NCI-H69 (cell line): ENCODE data around the gene RHOT2.

Source experiments
- DNase-seq: peaks from one replicate; lab custom pipeline; 2025; lab: John Stamatoyannopoulos, UW

The RHOT2 gene

GRCh38 chr16:667780-668518 lies at the start of gene RHOT2:
TSS of gene RHOT2 (plus strand) at chr16:668132. CDS start at chr16:668200, 68 bp downstream.
- peak; percentile 97 for DNase-seq

- no peak for DNase-seq
These were observed 48.3 kb upstream of the RHOT2 start for GRCh38 chr16:619476-620100.

- DNase-seq, result peak; percentile 31
These were observed 47.0 kb upstream of the RHOT2 start for GRCh38 chr16:620700-621525.

DNA sequence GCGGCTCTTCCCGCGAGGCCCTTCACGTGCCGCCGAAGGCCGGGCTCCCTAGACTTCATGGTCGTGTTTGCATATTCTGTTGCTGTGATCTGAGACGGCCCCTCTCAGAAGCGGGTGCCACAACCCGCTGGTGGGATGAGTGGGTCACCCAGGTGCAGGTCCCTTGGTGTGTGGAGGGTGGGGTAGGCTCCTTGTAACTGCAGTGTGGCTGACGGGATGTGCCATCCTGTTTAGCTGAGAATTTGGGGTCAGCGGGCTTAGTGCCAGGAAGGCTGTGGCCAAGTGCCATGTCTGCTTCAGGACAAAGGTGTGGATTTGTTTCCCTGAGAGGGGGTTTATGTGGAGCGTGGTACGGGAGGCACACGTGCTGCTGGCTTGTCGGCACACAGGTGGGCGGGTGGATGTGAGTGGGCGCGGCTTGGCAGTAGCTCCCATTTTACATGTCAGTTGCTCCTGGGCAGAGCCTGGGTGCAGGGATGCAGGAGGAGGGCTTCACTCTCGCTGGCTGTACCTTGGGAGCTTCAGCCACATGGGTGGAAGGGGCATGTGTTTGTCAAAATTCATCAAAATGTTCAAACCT lies 46.3 kb upstream of the RHOT2 start:
- peak; percentile 76 for DNase-seq

DNA sequence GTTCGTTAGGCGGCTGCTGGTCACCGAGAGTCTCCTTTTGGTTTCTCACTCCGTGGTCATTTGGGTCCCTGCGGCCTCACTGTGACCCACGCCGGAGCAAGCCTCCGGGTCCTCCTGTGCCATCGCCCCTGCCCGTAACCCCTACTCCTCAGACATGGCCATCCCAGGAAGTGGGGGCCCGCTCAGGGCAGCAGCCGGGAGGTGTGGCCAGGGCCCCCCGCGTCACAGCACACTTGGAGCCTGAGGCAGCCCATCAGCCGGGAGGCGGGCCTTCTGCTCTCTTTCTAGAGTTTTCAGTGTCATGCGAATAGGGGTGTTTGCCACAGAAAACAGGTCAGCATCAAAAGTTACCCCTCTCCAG lies 45.0 kb upstream of the RHOT2 start:
- DNase-seq, result no peak

GRCh38 chr16:624526-625070 lies 43.3 kb upstream of the RHOT2 start:
- no peak for DNase-seq

DNA sequence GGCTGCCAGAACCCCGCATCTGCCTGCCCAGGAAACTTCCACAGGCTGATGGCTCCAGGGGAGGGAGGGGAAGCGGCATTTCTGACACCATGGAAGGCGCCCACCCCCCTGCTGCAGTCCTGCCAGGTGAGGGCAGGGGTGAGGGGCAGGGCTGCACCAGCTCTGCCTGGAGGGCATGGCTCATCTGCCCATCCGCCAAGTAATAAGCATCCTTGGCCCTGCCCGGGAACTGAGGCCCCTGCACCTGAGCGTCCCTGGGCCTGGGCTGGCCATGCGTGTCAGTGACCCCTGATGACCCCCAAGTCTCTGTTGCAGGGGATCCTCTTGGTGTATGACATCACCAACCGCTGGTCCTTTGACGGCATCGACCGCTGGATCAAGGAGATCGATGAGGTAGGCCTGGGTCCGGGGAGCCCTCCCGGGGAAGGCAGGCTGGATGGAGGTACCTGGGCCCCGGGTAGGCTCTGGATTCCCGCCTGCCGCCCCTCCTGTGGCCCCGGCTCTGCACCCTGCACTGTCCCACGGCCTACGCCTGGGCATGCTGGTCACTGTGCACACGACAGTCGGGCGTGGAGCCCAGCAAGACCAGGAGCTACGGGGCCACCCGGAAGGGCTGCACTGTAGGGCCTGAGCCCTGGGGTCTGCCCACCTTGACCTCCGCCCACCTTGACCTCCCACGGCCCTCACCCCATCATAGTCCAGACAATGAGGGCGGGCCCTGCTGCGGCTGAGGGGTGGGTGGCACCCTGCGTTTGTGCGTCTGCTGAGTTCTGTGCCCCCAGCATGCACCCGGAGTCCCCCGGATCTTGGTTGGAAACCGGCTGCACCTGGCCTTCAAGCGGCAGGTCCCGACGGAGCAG lies 42.6 kb upstream of the RHOT2 start:
- no peak for DNase-seq

DNA sequence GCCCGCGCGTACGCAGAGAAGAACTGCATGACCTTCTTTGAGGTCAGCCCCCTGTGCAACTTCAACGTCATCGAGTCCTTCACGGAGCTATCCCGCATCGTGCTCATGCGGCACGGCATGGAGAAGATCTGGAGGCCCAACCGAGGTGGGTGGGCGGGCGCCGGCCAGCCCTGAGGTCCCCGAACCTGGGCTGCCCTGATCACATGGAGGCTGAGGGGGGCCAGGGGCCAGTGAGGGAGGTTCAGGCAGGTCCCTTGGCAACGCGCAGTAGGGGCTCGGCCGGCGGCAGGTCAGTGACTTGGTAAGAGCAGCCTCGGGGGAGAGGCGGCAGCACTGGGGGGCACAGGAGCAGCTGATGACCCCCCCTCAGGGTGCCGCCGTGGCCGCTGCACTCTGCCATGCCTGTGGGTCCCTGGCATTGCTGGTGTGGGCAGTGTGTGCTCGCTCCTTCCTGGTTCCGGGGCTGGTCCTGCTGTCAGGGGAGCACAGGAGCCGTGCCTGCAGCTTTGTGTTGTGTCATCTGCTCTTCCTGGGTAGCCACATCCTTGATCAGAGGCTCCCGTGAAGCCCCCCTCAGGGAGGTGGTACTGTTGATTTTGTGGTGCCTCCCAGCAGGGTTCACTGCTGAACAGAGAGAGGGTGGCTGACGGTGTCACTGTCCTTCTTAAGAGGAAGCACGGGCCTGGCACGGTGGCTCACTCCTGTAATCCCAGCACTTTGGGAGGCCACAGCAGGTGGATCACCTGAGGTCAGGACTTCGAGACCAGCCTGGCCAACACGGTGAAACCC lies 41.8 kb upstream of the RHOT2 start:
- DNase-seq, result no peak

GRCh38 chr16:626787-627453 lies 41.0 kb upstream of the RHOT2 start:
- DNase-seq, result no peak

GRCh38 chr16:627454-628239 lies 40.3 kb upstream of the RHOT2 start:
- peak; percentile 46 for DNase-seq

DNA sequence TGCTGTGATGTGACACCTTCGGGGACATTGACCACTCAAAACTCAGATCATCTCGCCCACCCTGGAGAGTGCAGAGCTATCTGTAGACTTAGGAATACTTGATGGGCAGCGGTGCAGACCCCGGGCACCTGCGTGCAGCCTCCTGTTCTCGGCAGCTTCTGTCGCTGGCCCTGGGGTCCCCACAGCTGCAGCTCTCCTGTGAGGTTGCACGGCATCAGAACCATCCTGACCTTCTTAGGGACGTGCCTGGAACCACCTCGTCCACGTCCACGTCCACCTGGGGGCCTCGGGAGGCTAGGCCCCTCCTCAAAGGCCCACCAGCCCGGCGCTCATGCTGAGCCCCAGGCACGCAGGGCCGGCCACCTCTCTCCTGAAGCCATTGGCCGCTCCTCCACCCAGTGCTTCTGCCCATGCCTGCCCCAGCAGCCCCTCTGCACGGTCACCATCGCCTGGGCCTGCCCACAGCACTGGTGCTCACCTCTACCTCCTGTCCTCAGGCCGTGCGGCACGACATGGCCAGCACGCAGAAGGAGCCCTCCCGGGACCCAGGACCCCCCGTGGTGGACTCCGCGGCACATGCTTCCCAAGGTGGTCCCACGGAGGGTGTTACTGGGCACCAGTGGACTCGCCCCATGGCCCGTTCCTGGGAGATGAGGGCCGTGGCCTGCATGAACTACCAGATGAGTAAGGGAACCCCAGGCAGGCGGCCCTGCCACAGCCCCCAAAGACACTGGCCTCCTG lies 39.4 kb upstream of the RHOT2 start:
- no peak for DNase-seq

GRCh38 chr16:629185-629832 lies 38.6 kb upstream of the RHOT2 start:
- DNase-seq, result no peak

- DNase-seq, result no peak
These were observed 38.1 kb upstream of the RHOT2 start for GRCh38 chr16:629833-630248.

GRCh38 chr16:630249-630814 lies 37.6 kb upstream of the RHOT2 start:
- no peak for DNase-seq

DNA sequence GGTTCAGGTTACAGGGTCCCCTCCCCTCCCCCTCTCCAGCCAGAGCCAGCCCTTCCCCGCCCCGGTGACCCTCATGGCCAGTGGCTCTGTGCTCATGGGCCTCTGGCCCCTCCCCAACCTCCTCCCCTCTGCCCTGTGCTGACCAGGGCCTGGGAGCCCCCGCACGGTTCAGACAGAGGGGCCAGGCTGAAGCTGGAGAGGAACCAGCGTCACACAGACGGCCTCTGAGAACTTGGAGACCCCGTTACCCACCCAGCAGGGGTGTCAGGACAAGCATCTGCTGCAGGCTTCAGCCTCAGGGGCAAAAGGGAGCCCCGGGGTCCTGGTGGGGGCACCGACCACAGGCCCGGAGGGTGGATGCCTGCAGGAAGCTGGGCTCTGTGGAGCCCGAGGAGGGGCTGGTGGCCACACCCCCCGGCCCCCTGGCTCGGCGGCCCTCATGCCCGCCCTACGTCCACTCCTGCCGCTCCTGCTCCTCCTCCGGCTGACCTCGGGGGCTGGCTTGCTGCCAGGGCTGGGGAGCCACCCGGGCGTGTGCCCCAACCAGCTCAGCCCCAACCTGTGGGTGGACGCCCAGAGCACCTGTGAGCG lies 37.0 kb upstream of the RHOT2 start, which contains the start of gene WFIKKN1:
WFIKKN1 (plus strand) TSS at position 171 of the 591 bp plus-strand sequence; CDS start at position 440, 269 bp downstream.
- DNase-seq, result peak; percentile 58

DNA sequence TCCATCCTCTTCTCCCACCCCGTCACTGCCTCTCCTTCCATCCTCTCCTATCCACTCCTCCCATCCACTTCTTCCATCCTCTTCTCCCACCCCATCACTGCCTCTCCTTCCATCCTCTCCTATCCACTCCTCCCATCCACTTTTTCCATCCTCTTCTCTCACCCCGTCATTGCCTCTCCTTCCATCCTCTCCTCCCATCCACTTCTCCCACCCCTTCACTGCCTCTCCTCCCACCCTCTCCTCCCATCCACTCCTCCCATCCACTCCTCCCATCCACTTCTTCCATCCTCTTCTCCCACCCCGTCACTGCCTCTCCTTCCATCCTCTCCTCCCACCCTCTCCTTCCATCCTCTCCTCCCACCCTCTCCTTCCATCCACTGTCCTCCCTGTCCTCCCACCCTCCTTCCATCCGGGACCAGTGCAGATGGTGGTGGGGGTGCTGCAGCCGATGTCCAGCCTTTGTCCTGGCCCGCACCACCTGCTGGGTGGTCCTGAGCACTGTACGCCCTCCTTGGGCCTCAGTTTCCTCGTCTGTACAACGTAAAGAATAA lies 36.0 kb upstream of the RHOT2 start:
- no peak for DNase-seq
